Thoracic aorta (tissue), 2 donors: ENCODE results near the gene MROH2A. TPM values are rescaled to one million over a fixed set of nuclear protein-coding genes. Genes with fewer than 3 reads are reported as not detected.

Experiments used
- ATAC-seq: fragments of 150-250 bp; one replicate; pipeline ENCODE4 v1.8.0; 2017; ENCODE audit warnings: low read depth; ENCODE audit not compliant: insufficient number of reproducible peaks, low FRiP score
- DNase-seq: peaks from one replicate; pipeline ENCODE4 v3.0.0-alpha.2; 2020; ENCODE audit warnings: low spot score
- H3K27ac ChIP-seq, 2 donors: fragments of 200-600 bp; sonication (generic); 1 replicate in 1 of 2; 2 replicates in 1 of 2; pipeline ENCODE4 v1.5.1; 2016; ENCODE audit warnings: mild to moderate bottlenecking in 2 of 2, moderate library complexity in 2 of 2
- H3K27me3 ChIP-seq: fragments of 200-600 bp; sonication (generic); replicated peaks from 2 replicates; pipeline ENCODE4 v1.6.0; 2016; ENCODE audit warnings: mild to moderate bottlenecking; ENCODE audit not compliant: insufficient read depth
- H3K36me3 ChIP-seq: fragments of 200-600 bp; sonication (generic); one replicate; pipeline ENCODE4 v1.5.1; 2016
- H3K4me1 ChIP-seq, 2 donors: fragments of 200-600 bp; sonication (generic); 1 replicate in 1 of 2; 2 replicates in 1 of 2; pipeline versions ENCODE4 v1.5.1 to v1.6.0; 2016; ENCODE audit warnings: low read depth in 2 of 2, mild to moderate bottlenecking in 1 of 2; ENCODE audit not compliant: control insufficient read depth in 1 of 2
- H3K4me3 ChIP-seq: fragments of 200-600 bp; sonication (generic); 2 replicates; pipeline ENCODE4 v1.5.1; 2016; ENCODE audit warnings: mild to moderate bottlenecking
- H3K9me3 ChIP-seq: fragments of 200-600 bp; sonication (generic); 2 replicates; pipeline ENCODE4 v1.5.1; 2016
- total RNA-seq, 2 donors: library from RNA; depleted of rRNA; stranded (reverse); fragments of >200 nt; gene quantifications; one replicate each; pipeline versions ENCODE4 v1.1.0 to v1.2.3, GENCODE V29; 2016
- TF ChIP-seq, protein P1 (sequence below): fragments of 200-600 bp; sonication (generic); IDR thresholded peaks from one replicate; pipeline ENCODE4 v1.5.1; 2019; ENCODE audit warnings: antibody characterized with exemption

The MROH2A gene
- total RNA-seq, 2 donors from 2014 or later: not detected

DNA sequence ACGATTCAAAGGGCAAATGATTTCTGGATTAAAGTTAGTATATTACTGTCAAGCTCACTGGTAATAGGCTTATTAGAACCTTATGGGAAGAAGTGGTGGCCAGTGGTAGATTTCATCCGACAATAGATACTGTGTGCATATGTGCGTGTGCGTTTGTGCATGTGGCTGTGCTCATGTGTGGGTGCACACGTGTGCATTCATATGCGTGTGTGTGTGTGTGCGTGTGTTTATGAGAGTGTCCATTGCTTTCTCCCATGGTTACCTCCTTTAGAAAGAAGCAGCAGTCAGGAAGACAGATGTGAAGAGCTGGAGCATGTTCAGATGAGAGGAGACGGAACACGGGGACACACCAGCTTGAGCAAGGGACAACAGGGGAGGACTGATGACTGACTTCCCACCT, 8.9 kb upstream of the MROH2A start:
- Histone ChIP-seq H3K4me1 (no peaks in the 10 kb centered on the region), H3K4me3 (no peak overlapping the region), H3K27me3 (no peaks in the 10 kb centered on the region), H3K27ac (no peak overlapping the region), H3K9me3 (no peaks in the 10 kb centered on the region), H3K36me3 (no peaks in the 10 kb centered on the region)
- DNase-seq: no peak
- TF ChIP-seq, protein P1, sequence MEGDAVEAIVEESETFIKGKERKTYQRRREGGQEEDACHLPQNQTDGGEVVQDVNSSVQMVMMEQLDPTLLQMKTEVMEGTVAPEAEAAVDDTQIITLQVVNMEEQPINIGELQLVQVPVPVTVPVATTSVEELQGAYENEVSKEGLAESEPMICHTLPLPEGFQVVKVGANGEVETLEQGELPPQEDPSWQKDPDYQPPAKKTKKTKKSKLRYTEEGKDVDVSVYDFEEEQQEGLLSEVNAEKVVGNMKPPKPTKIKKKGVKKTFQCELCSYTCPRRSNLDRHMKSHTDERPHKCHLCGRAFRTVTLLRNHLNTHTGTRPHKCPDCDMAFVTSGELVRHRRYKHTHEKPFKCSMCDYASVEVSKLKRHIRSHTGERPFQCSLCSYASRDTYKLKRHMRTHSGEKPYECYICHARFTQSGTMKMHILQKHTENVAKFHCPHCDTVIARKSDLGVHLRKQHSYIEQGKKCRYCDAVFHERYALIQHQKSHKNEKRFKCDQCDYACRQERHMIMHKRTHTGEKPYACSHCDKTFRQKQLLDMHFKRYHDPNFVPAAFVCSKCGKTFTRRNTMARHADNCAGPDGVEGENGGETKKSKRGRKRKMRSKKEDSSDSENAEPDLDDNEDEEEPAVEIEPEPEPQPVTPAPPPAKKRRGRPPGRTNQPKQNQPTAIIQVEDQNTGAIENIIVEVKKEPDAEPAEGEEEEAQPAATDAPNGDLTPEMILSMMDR: no peak
- no peak for ATAC-seq

DNA sequence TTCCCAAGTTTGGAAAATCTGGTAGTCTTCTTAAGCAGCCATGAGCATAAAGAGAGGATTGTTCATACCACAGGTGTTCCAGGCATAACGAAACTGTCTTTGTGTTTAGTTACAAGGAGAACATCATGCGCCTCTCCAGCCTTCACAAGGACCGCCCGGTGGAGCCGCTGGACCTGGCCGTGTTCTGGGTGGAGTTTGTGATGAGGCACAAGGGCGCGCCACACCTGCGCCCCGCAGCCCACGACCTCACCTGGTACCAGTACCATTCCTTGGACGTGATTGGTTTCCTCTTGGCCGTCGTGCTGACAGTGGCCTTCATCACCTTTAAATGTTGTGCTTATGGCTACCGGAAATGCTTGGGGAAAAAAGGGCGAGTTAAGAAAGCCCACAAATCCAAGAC, 6.0 kb upstream of the MROH2A start:
- Histone ChIP-seq H3K9me3 (peaks cover 4% of the 10 kb centered on the region), H3K27me3 (no peaks in the 10 kb centered on the region), H3K36me3 (no peaks in the 10 kb centered on the region), H3K27ac (no peak overlapping the region), H3K4me3 (no peak overlapping the region), H3K4me1 (no peaks in the 10 kb centered on the region)
- DNase-seq: no peak
- ATAC-seq: no peak
- TF ChIP-seq, protein P1: no peak

DNA sequence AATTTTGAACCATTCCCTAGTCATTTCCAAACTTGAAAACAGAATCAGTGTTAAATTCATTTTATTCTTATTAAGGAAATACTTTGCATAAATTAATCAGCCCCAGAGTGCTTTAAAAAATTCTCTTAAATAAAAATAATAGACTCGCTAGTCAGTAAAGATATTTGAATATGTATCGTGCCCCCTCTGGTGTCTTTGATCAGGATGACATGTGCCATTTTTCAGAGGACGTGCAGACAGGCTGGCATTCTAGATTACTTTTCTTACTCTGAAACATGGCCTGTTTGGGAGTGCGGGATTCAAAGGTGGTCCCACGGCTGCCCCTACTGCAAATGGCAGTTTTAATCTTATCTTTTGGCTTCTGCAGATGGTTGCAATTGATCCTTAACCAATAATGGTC, 5.5 kb upstream of the MROH2A start:
- no peak for DNase-seq
- Histone ChIP-seq H3K9me3 (peaks cover 4% of the 10 kb centered on the region), H3K27ac (no peak overlapping the region), H3K4me3 (no peak overlapping the region), H3K27me3 (no peaks in the 10 kb centered on the region), H3K4me1 (no peaks in the 10 kb centered on the region), H3K36me3 (no peaks in the 10 kb centered on the region)
- ATAC-seq: no peak
- TF ChIP-seq, protein P1: no peak

DNA sequence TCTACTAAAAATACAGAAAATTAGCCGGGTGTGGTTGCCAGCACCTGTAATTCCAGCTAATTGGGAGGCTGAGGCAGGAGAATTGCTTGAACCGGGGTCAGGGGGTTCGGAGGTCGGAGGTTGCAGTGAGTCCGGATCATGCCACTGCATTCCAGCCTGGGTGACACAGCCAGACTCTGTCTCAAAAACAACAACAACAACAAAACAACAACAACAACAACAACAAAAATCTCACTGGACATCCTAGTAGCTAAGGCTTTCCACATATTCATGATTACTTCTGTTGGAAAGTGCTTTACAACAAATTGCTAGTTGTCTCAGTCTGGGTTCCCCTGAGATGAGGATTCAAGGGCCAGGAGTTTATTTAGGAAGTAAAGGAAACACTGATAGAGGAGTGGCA, 4.3 kb upstream of the MROH2A start:
- H3K27ac ChIP-seq: no peak overlapping the region

DNA sequence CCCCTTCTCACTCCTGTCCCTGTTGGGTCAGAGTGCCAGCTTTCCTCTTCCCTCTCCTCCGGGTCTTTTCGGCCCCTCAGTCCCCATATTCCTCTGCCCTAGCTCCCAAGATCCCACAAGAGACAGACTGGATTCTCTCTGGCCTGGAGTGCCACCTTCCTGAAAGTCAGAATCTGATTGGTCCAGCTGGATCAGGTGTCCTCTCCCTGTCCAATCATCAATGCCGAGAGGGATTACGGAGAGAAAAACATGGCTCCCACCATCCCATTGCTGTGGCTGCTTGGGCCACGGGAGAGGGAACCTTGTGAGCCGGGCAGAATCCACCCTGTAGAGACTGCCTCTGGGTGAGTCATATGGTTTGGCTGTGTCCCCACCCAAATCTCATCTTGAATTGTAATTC, 2.7 kb upstream of the MROH2A start:
- no peaks in the 10 kb centered on the region for H3K36me3 ChIP-seq
- no peak overlapping the region for H3K27ac ChIP-seq
- TF ChIP-seq, protein P1: no peak
- H3K4me1 ChIP-seq: no peaks in the 10 kb centered on the region
- ATAC-seq: no peak
- H3K27me3 ChIP-seq: no peaks in the 10 kb centered on the region
- no peak for DNase-seq
- H3K4me3 ChIP-seq: no peak overlapping the region
- H3K9me3 ChIP-seq: peaks cover 4% of the 10 kb centered on the region

More for the DNA sequence above, 4.3 kb upstream of the MROH2A start:
- Histone ChIP-seq H3K27me3 (no peaks in the 10 kb centered on the region), H3K36me3 (no peaks in the 10 kb centered on the region), H3K4me1 (no peaks in the 10 kb centered on the region), H3K9me3 (peaks cover 4% of the 10 kb centered on the region), H3K4me3 (no peak overlapping the region)
- no peak for DNase-seq
- TF ChIP-seq, protein P1: no peak
- no peak for ATAC-seq
